Thymus (tissue), 14 donors: ENCODE results near the gene HMGXB3. TPM values are rescaled to one million over a fixed set of nuclear protein-coding genes. Genes with fewer than 3 reads are reported as not detected.

Experiments used
- DNase-seq, 9 donors: peaks; one replicate each; pipeline ENCODE4 v3.0.0-alpha.2; 2013; ENCODE audit warnings: low spot score in 9 of 9, low read depth in 6 of 9, missing footprints in 1 of 9
- H3K27ac ChIP-seq, 2 donors: one replicate each; pipeline ENCODE4 v1.5.1; 2013; ENCODE audit warnings: control low read depth in 1 of 2, low read depth in 1 of 2, low read length in 1 of 2, mild to moderate bottlenecking in 1 of 2, moderate library complexity in 1 of 2
- H3K27me3 ChIP-seq, 2 donors: one replicate each; pipeline ENCODE4 v1.5.1; 2013; ENCODE audit warnings: low read length in 1 of 2; ENCODE audit not compliant: control insufficient read depth in 2 of 2, insufficient read depth in 1 of 2
- H3K36me3 ChIP-seq, 2 donors: one replicate each; pipeline ENCODE4 v1.5.1; 2013; ENCODE audit warnings: low read length in 1 of 2, mild to moderate bottlenecking in 1 of 2, moderate library complexity in 1 of 2; ENCODE audit not compliant: control insufficient read depth in 2 of 2, insufficient read depth in 2 of 2
- H3K4me1 ChIP-seq, 2 donors: one replicate each; pipeline ENCODE4 v1.5.1; 2013; ENCODE audit warnings: low read length in 2 of 2; ENCODE audit not compliant: control insufficient read depth in 2 of 2, insufficient read depth in 2 of 2
- H3K4me3 ChIP-seq, 2 donors: one replicate each; pipeline ENCODE4 v1.5.1; 2013; ENCODE audit warnings: low read length in 2 of 2, control low read depth in 1 of 2, mild to moderate bottlenecking in 1 of 2
- H3K9me3 ChIP-seq, 2 donors: one replicate each; pipeline ENCODE4 v1.5.1; 2013; ENCODE audit warnings: low read length in 1 of 2, mild to moderate bottlenecking in 1 of 2; ENCODE audit not compliant: control insufficient read depth in 2 of 2, insufficient read depth in 1 of 2
- WGBS: extraction: QIAGEN DNeasy Blood & Tissue Kit; methylation state at CpG from one replicate; pipeline ENCODE4 v1.1.7; 2013; 5-methylcytosine and 5-hydroxymethylcytosine counted together
- long read RNA-seq, 10 donors: transcript quantifications; one replicate each; lab custom pipeline, GENCODE V29; 2026
- polyA plus RNA-seq: library from polyadenylated mRNA; stranded (reverse); fragments of 200-250 nt; gene quantifications from one replicate; pipeline ENCODE4 v1.2.3, GENCODE V29; 2013
- total RNA-seq: library from RNA; stranded (reverse); fragments of 120-200 nt; gene quantifications from one replicate; pipeline ENCODE4 v1.2.4, GENCODE V29; 2013
- donor health status: healthy.

The HMGXB3 gene
- 14.0 TPM for total RNA-seq
- 27.0 TPM for polyA plus RNA-seq
- long read RNA-seq, donor 1 = 0 reads
- long read RNA-seq, donor 2 = 0 reads
- long read RNA-seq, donor 3, full-length matches to known transcripts = 1 of 9 reads
- long read RNA-seq, donor 3, partial matches to known transcripts = 8 of 9 reads
- long read RNA-seq, donor 3, other reads (novel, unspliced or antisense) = 0 of 9 reads
- long read RNA-seq, donor 4 = 0 reads
- long read RNA-seq, donor 5, full-length matches to known transcripts = 1 of 1 reads
- long read RNA-seq, donor 5, partial matches to known transcripts = 0 of 1 reads
- long read RNA-seq, donor 5, other reads (novel, unspliced or antisense) = 0 of 1 reads
- long read RNA-seq, donor 6 = 0 reads
- long read RNA-seq, donor 7 = 0 reads
- long read RNA-seq, donor 8 = 0 reads
- long read RNA-seq, donor 9, full-length matches to known transcripts = 1 of 1 reads
- long read RNA-seq, donor 9, partial matches to known transcripts = 0 of 1 reads
- long read RNA-seq, donor 9, other reads (novel, unspliced or antisense) = 0 of 1 reads
- long read RNA-seq, donor 10, full-length matches to known transcripts = 1 of 8 reads
- long read RNA-seq, donor 10, partial matches to known transcripts = 7 of 8 reads
- long read RNA-seq, donor 10, other reads (novel, unspliced or antisense) = 0 of 8 reads

GRCh38 chr5:150000256-150000989 lies at the start of gene HMGXB3, which contains the start of gene TIGD6:
Gene HMGXB3, plus strand, starts transcription at chr5:150000739. Its CDS starts 4,114 bp downstream, at chr5:150004853.
Gene TIGD6, minus strand, starts transcription at chr5:150000654. Its CDS starts 4,306 bp downstream, at chr5:149996348.
- peak within 1 kb of the TSS; percentile 88 to 92 for H3K27ac ChIP-seq
- H3K4me1 ChIP-seq = peaks cover 7 to 18% of the 10 kb centered on the region in 2 donors
- H3K36me3 ChIP-seq = peaks cover 0 to 13% of the 10 kb centered on the region in 2 donors
- peak within 1 kb of the TSS; percentile 84 to 92 for H3K4me3 ChIP-seq
- WGBS = under 1% methylated on average over 72 of the region's 72 CpGs
- no peaks in the 10 kb centered on the region for H3K9me3 ChIP-seq
- peak in 8 of 9 donors; percentile 73 to 89 (median 78) for DNase-seq
- H3K27me3 ChIP-seq = no peaks in the 10 kb centered on the region

- Histone ChIP-seq H3K4me3 (no peak overlapping the region), H3K36me3 (no peaks in the 10 kb centered on the region), H3K27ac (no peak overlapping the region), H3K27me3 (no peaks in the 10 kb centered on the region), H3K9me3 (no peaks in the 10 kb centered on the region), H3K4me1 (no peaks in the 10 kb centered on the region)
- DNase-seq = no peak
- 87% methylated on average over 6 of the region's 6 CpGs for WGBS
These were observed 49.3 kb upstream of the HMGXB3 start for GRCh38 chr5:149951138-149951749.

- DNase-seq = no peak
- 96% methylated on average over 9 of the region's 9 CpGs for whole genome bisulfite sequencing
- Histone ChIP-seq H3K9me3 (no peaks in the 10 kb centered on the region), H3K4me3 (no peak overlapping the region), H3K4me1 (no peaks in the 10 kb centered on the region), H3K27me3 (no peaks in the 10 kb centered on the region), H3K27ac (no peak overlapping the region), H3K36me3 (no peaks in the 10 kb centered on the region)
These were observed 47.0 kb upstream of the HMGXB3 start for GRCh38 chr5:149953436-149954121.

- DNase-seq = no peak
- Histone ChIP-seq H3K27me3 (no peaks in the 10 kb centered on the region), H3K36me3 (no peaks in the 10 kb centered on the region), H3K27ac (no peak overlapping the region), H3K4me1 (peaks cover under 1 to 4% of the 10 kb centered on the region in 2 donors), H3K4me3 (no peak overlapping the region), H3K9me3 (no peaks in the 10 kb centered on the region)
- 86% methylated on average over 6 of the region's 6 CpGs for WGBS
These were observed 45.7 kb upstream of the HMGXB3 start for GRCh38 chr5:149954798-149955197.

GRCh38 chr5:149956685-149957084 lies 43.9 kb upstream of the HMGXB3 start:
- Histone ChIP-seq H3K4me1 (peaks cover 10 to 16% of the 10 kb centered on the region in 2 donors), H3K4me3 (no peak overlapping the region), H3K9me3 (no peaks in the 10 kb centered on the region), H3K36me3 (no peaks in the 10 kb centered on the region), H3K27me3 (no peaks in the 10 kb centered on the region), H3K27ac (no peak overlapping the region)
- DNase-seq = no peak
- 88% methylated on average over 5 of the region's 5 CpGs for WGBS

GRCh38 chr5:149957855-149958254 lies 42.7 kb upstream of the HMGXB3 start:
- DNase-seq = no peak
- Histone ChIP-seq H3K4me3 (no peak overlapping the region), H3K36me3 (no peaks in the 10 kb centered on the region), H3K4me1 (peaks cover 10 to 19% of the 10 kb centered on the region in 2 donors), H3K27ac (no peak overlapping the region), H3K27me3 (no peaks in the 10 kb centered on the region), H3K9me3 (no peaks in the 10 kb centered on the region)
- WGBS = 98% methylated on average over 4 of the region's 4 CpGs

GRCh38 chr5:149959406-149960236 lies 40.9 kb upstream of the HMGXB3 start:
- 42% methylated on average over 14 of the region's 14 CpGs for WGBS
- H3K4me1 ChIP-seq = peaks cover 10 to 19% of the 10 kb centered on the region in 2 donors
- H3K4me3 ChIP-seq = peak overlapping the region; percentile 93 to 94
- H3K9me3 ChIP-seq = no peaks in the 10 kb centered on the region
- no peaks in the 10 kb centered on the region for H3K27me3 ChIP-seq
- H3K36me3 ChIP-seq = no peaks in the 10 kb centered on the region
- H3K27ac ChIP-seq = peak overlapping the region; percentile 48 to 87
- DNase-seq = peak in 7 of 9 donors; percentile 4 to 61 (median 25)
